Measurements from ENCODE around the gene PLA2G4F. TPM values are rescaled to one million over a fixed set of nuclear protein-coding genes. Genes with fewer than 3 reads are reported as not detected.

PLA2G4F gene
- total RNA-seq, 1 experiment from 2014 or later, result 0.05 TPM

- ChIA-PET RAD21 (ENCODE audit: low non-redundant PET in 1 of 2, low total read pairs in 2 of 2, uncharacterized antibody in 2 of 2, unreplicated experiment in 2 of 2) (no interaction called here), POLR2A (no interaction called here), CTCF (no interaction called here)
- H3K79me2 ChIP-seq (ENCODE audit: insufficient read depth, low read length), result 0 out of 2 replicates have a peak, but pooled peaks cover 3% of the 10 kb centered on the region
- no peak overlapping the region for H3K4me3 ChIP-seq (replicated peaks in 1 of 2; ENCODE audit: low read depth in 1 of 2, low read length in 2 of 2)
- no peak for DNase-seq (ENCODE audit: low read depth, low spot score)
- no peak overlapping the region for H3K4me2 ChIP-seq (ENCODE audit: low read length)
- BruUV-seq (replicated peaks), result no TSS peak
- H3K36me3 ChIP-seq (ENCODE audit: control insufficient read depth in 1 of 2, insufficient read depth in 2 of 2, low read length in 2 of 2), result peaks cover 0 to 20% of the 10 kb centered on the region in 2 experiments; a peak in 3 of 4 replicates
- no peak overlapping the region for H2AFZ ChIP-seq (ENCODE audit: low read depth, low read length, poor library complexity, severe bottlenecking)
- no peaks in the 10 kb centered on the region for H3K4me1 ChIP-seq (ENCODE audit: control insufficient read depth in 1 of 2, insufficient read depth in 2 of 2, low read length in 2 of 2)
- no peak for TF ChIP-seq EZH2 (IDR thresholded peaks at IDR 0.05)
- H4K20me1 ChIP-seq (ENCODE audit: insufficient read depth), result no peaks in the 10 kb centered on the region
- H3K9me2 ChIP-seq (ENCODE audit: insufficient read depth), result no peaks in the 10 kb centered on the region
- H3K27me3 ChIP-seq (ENCODE audit: insufficient read depth, low read length), result no peaks in the 10 kb centered on the region
- ATAC-seq, result no peak
- no peak overlapping the region for H3K27ac ChIP-seq (ENCODE audit: low read depth, low read length)
- H3K9ac ChIP-seq (ENCODE audit: low read length), result no peak overlapping the region
- intact Hi-C loops (cut with micrococcal nuclease), result no loop called here
- H3K9me3 ChIP-seq (ENCODE audit: control insufficient read depth in 1 of 2, insufficient read depth in 1 of 2, low read depth in 1 of 2, low read length in 2 of 2), result no peaks in the 10 kb centered on the region
Measured at GRCh38 chr15:42190370-42190769, 33.9 kb upstream of the PLA2G4F start.

- Histone ChIP-seq H3K4me1 (ENCODE audit: control insufficient read depth in 1 of 2, insufficient read depth in 2 of 2, low read length in 2 of 2) (no peaks in the 10 kb centered on the region), H3K4me2 (ENCODE audit: low read length) (no peak overlapping the region), H3K4me3 (replicated peaks in 1 of 2; ENCODE audit: low read depth in 1 of 2, low read length in 2 of 2) (no peak overlapping the region), H4K20me1 (ENCODE audit: insufficient read depth) (no peaks in the 10 kb centered on the region), H3K27me3 (ENCODE audit: insufficient read depth, low read length) (no peaks in the 10 kb centered on the region), H3K27ac (ENCODE audit: low read depth, low read length) (no peak overlapping the region), H3K79me2 (ENCODE audit: insufficient read depth, low read length) (no peaks in the 10 kb centered on the region), H3K9ac (ENCODE audit: low read length) (no peak overlapping the region), H3K9me2 (ENCODE audit: insufficient read depth) (no peaks in the 10 kb centered on the region), H3K36me3 (ENCODE audit: control insufficient read depth in 1 of 2, insufficient read depth in 2 of 2, low read length in 2 of 2) (peaks cover 11 to 26% of the 10 kb centered on the region in 2 experiments), H2AFZ (ENCODE audit: low read depth, low read length, poor library complexity, severe bottlenecking) (no peak overlapping the region), H3K9me3 (ENCODE audit: control insufficient read depth in 1 of 2, insufficient read depth in 1 of 2, low read depth in 1 of 2, low read length in 2 of 2) (no peaks in the 10 kb centered on the region)
- no TSS peak for BruUV-seq (replicated peaks)
- TF ChIP-seq JUND (IDR thresholded peaks at IDR 0.05) (no peak), ZBTB33 (IDR thresholded peaks at IDR 0.05; ENCODE audit: extremely low read depth, insufficient replicate concordance, low read length) (no peak), SP1 (IDR thresholded peaks at IDR 0.05; ENCODE audit: low read depth) (no peak), SRF (IDR thresholded peaks at IDR 0.05; ENCODE audit: low read depth) (no peak), ATF3 (IDR thresholded peaks at IDR 0.05) (no peak), RAD21 (IDR thresholded peaks at IDR 0.05; ENCODE audit: low read depth) (no peak), MAX (IDR thresholded peaks at IDR 0.05) (no peak), EGR1 (IDR thresholded peaks at IDR 0.05; ENCODE audit: low read depth) (no peak), ELF1 (IDR thresholded peaks at IDR 0.05; ENCODE audit: borderline replicate concordance, low read depth) (no peak), FOSL1 (IDR thresholded peaks at IDR 0.05; ENCODE audit: low read depth) (no peak), EZH2 (IDR thresholded peaks at IDR 0.05) (no peak), ZFX (IDR thresholded peaks at IDR 0.05) (no peak), YY1 (IDR thresholded peaks at IDR 0.05; ENCODE audit: extremely low read depth, insufficient replicate concordance, low read depth, low read length) (no peak), TCF7L2 (IDR thresholded peaks at IDR 0.05; ENCODE audit: borderline replicate concordance, extremely low read depth, insufficient read depth, insufficient read length) (no peak), CTCF (IDR thresholded peaks at IDR 0.05 in 2 of 3, conservative IDR thresholded peaks at IDR 0.05 in 1 of 3; ENCODE audit: borderline replicate concordance in 1 of 3, insufficient read depth in 1 of 3, low read depth in 2 of 3, low read length in 2 of 3) (no peak), EZH2phosphoT487 (IDR thresholded peaks at IDR 0.05; ENCODE audit: borderline replicate concordance) (no peak), ZNF274 (IDR thresholded peaks at IDR 0.05; ENCODE audit: low read depth, low read length) (no peak), POLR2A (IDR thresholded peaks at IDR 0.05; ENCODE audit: borderline replicate concordance, extremely low read depth, insufficient read depth, insufficient read length) (no peak), CBX3 (IDR thresholded peaks at IDR 0.05; ENCODE audit: low read depth) (no peak)
- ATAC-seq (no peak), DNase-seq (ENCODE audit: low read depth, low spot score) (no peak)
- ChIA-PET POLR2A (no interaction called here), RAD21 (ENCODE audit: low non-redundant PET in 1 of 2, low total read pairs in 2 of 2, uncharacterized antibody in 2 of 2, unreplicated experiment in 2 of 2) (no interaction called here), CTCF (no interaction called here)
- intact Hi-C loops (cut with micrococcal nuclease), result no loop called here
Measured at GRCh38 chr15:42185801-42186200, 29.4 kb upstream of the PLA2G4F start.

Measured in HCT116 (cell line).